Activated T-helper 1 cell treated with anti-CD3 and anti-CD28 coated beads, Interleukin-12 subunit alpha, Interleukin-12 subunit beta, Interleukin-2, Interleukin-4 antibody, amounts not matched to agents 30 ng/mL and 10 ng/mL and 1 ng/mL, durations not matched to agents 14 hours and 24 hours and 36 hours (primary cell): Measurements from ENCODE around the gene RBM19. TPM values are rescaled to one million over a fixed set of nuclear protein-coding genes. Genes with fewer than 3 reads are reported as not detected.

Experiments used
- DNase-seq: peaks from one replicate; pipeline ENCODE4 v3.0.0; 2021; ENCODE audit warnings: low spot score
- H3K27ac Mint-ChIP-seq: one replicate; pipeline ENCODE4 v1.8.0; 2021; ENCODE audit warnings: mild to moderate bottlenecking, mixed read lengths
- H3K27me3 Mint-ChIP-seq: one replicate; pipeline ENCODE4 v1.8.0; 2022; ENCODE audit warnings: mild to moderate bottlenecking, moderate library complexity, mixed read lengths; ENCODE audit not compliant: insufficient read depth
- H3K36me3 Mint-ChIP-seq: one replicate; pipeline ENCODE4 v1.8.0; 2021; ENCODE audit warnings: low read depth, mixed read lengths
- H3K4me1 Mint-ChIP-seq: one replicate; pipeline ENCODE4 v1.8.0; 2021; ENCODE audit warnings: low read depth, mixed read lengths
- H3K4me3 Mint-ChIP-seq: one replicate; pipeline ENCODE4 v1.8.0; 2021; ENCODE audit warnings: mild to moderate bottlenecking, moderate library complexity, mixed read lengths
- H3K9me3 Mint-ChIP-seq: one replicate; pipeline ENCODE4 v1.8.0; 2021; ENCODE audit warnings: mixed read lengths
- intact Hi-C: fragments of 100-400 bp; cut with micrococcal nuclease; formaldehyde crosslinking; loops from one replicate; pipeline ENCODE4 v1.15.1; 2024
- total RNA-seq: library from RNA; stranded (reverse); gene quantifications from 2 replicates; pipeline ENCODE4 v1.2.3, GENCODE V29; 2022

The RBM19 gene
- total RNA-seq, 1 donor from 2014 or later = 102 TPM

- H3K27me3 Mint-ChIP-seq = no peaks in the 10 kb centered on the region
- no peaks in the 10 kb centered on the region for H3K9me3 Mint-ChIP-seq
- intact Hi-C loops = no loop called here
- H3K4me1 Mint-ChIP-seq = no peaks in the 10 kb centered on the region
- H3K27ac Mint-ChIP-seq = no peak overlapping the region
- no peak for DNase-seq
- H3K36me3 Mint-ChIP-seq = peaks cover 12% of the 10 kb centered on the region
- no peak overlapping the region for H3K4me3 Mint-ChIP-seq
These were observed 69.3 kb downstream of the RBM19 start for GRCh38 chr12:113896841-113897240.

GRCh38 chr12:113896194-113896593 lies 69.9 kb downstream of the RBM19 start:
- Mint-ChIP-seq H3K27ac (no peak overlapping the region), H3K4me3 (no peak overlapping the region), H3K27me3 (no peaks in the 10 kb centered on the region), H3K4me1 (no peaks in the 10 kb centered on the region), H3K36me3 (peaks cover 14% of the 10 kb centered on the region), H3K9me3 (no peaks in the 10 kb centered on the region)
- intact Hi-C loops = no loop called here
- no peak for DNase-seq

- Mint-ChIP-seq H3K9me3 (no peaks in the 10 kb centered on the region), H3K27ac (no peak overlapping the region), H3K4me1 (no peaks in the 10 kb centered on the region), H3K4me3 (no peak overlapping the region), H3K36me3 (peaks cover 14% of the 10 kb centered on the region), H3K27me3 (no peaks in the 10 kb centered on the region)
- intact Hi-C loops = no loop called here
- DNase-seq = no peak
These were observed 70.9 kb downstream of the RBM19 start for GRCh38 chr12:113895176-113895575.

- intact Hi-C loops = no loop called here
- Mint-ChIP-seq H3K4me1 (no peaks in the 10 kb centered on the region), H3K36me3 (peaks cover 14% of the 10 kb centered on the region), H3K27ac (no peak overlapping the region), H3K4me3 (no peak overlapping the region), H3K27me3 (no peaks in the 10 kb centered on the region), H3K9me3 (no peaks in the 10 kb centered on the region)
- no peak for DNase-seq
These were observed 71.4 kb downstream of the RBM19 start for GRCh38 chr12:113894697-113895096.

- no peak for DNase-seq
- H3K36me3 Mint-ChIP-seq = peaks cover 17% of the 10 kb centered on the region
- no peaks in the 10 kb centered on the region for H3K4me1 Mint-ChIP-seq
- intact Hi-C loops = no loop called here
- H3K4me3 Mint-ChIP-seq = no peak overlapping the region
- no peak overlapping the region for H3K27ac Mint-ChIP-seq
- no peaks in the 10 kb centered on the region for H3K9me3 Mint-ChIP-seq
- H3K27me3 Mint-ChIP-seq = no peaks in the 10 kb centered on the region
These were observed 72.9 kb downstream of the RBM19 start for GRCh38 chr12:113893221-113893620.

- Mint-ChIP-seq H3K27ac (no peak overlapping the region), H3K4me3 (no peak overlapping the region), H3K9me3 (no peaks in the 10 kb centered on the region), H3K27me3 (no peaks in the 10 kb centered on the region), H3K36me3 (peaks cover 15% of the 10 kb centered on the region), H3K4me1 (no peaks in the 10 kb centered on the region)
- intact Hi-C loops = no loop called here
- no peak for DNase-seq
These were observed 73.6 kb downstream of the RBM19 start for GRCh38 chr12:113892556-113892955.

DNA sequence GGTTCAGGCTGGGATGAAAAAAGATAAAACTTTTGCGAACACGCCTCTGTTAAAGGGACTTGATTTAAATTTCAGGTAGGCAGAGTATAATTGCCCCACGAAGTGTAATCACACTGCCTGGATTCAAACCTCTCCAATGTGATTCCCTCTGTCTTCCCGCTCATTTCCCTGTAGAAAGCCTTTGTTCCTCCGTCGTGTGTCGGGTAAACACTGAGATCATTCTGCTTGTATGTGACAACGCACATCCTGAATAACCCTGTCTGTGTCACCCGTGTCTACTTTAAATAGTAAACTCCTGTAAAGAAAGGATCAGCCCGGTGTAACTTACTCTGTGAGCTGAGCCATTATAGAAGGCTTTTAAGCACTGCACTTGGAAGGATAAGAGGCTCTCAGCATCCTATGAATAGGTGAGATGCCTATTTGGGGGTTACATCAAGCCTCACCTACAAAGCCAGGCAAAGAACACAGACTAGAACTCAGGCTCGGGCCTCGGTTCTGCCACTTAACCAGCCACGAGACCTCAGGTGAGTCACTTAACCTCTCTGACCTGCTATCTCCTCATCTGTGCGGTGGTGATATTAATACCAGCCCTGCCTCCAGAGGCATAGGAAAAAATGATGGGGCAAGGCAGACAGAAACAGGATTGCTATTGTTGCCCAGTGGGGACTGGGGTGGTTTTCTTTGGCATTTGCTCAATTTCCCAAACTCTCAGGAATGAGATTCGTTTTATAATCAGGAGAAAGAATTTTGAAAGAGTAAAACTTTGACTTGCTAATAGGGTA lies 74.2 kb downstream of the RBM19 start:
- no peaks in the 10 kb centered on the region for H3K9me3 Mint-ChIP-seq
- intact Hi-C loops = no loop called here
- H3K4me3 Mint-ChIP-seq = no peak overlapping the region
- no peak for DNase-seq
- peaks cover 15% of the 10 kb centered on the region for H3K36me3 Mint-ChIP-seq
- no peaks in the 10 kb centered on the region for H3K4me1 Mint-ChIP-seq
- H3K27me3 Mint-ChIP-seq = no peaks in the 10 kb centered on the region
- no peak overlapping the region for H3K27ac Mint-ChIP-seq

DNA sequence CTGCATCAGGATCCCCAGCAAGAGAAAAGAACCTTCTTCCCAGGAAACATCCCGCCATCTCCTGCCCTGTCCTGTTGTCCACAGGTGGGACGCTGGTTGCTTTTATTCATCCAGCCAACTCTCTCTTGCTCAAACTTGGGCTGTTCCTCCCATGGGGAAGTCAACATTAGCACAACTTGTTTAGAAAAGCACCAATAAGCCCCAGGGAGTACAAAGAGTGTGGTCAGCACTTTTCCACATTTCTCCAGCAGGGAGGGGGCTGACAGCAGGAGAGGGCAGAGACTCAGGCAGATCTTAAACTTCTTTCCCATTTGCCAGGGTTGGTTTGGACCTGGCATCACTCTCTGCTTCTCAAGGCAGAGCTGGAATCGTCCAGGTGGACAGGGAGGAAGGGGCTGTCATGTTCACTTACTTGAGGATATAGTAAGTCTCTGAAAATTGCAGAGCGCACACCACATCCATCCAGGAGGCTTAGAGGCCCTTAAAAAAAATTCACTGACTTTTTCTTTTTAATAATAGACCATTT lies 74.9 kb downstream of the RBM19 start:
- H3K36me3 Mint-ChIP-seq = peaks cover 13% of the 10 kb centered on the region
- no peak overlapping the region for H3K27ac Mint-ChIP-seq
- H3K4me1 Mint-ChIP-seq = no peaks in the 10 kb centered on the region
- H3K4me3 Mint-ChIP-seq = no peak overlapping the region
- intact Hi-C loops = no loop called here
- no peak for DNase-seq
- no peaks in the 10 kb centered on the region for H3K9me3 Mint-ChIP-seq
- no peaks in the 10 kb centered on the region for H3K27me3 Mint-ChIP-seq

- Mint-ChIP-seq H3K9me3 (no peaks in the 10 kb centered on the region), H3K27me3 (no peaks in the 10 kb centered on the region), H3K36me3 (peaks cover 11% of the 10 kb centered on the region), H3K4me3 (no peak overlapping the region), H3K4me1 (no peaks in the 10 kb centered on the region), H3K27ac (no peak overlapping the region)
- DNase-seq = no peak
- intact Hi-C loops = no loop called here
These were observed 76.1 kb downstream of the RBM19 start for GRCh38 chr12:113889891-113890581.

DNA sequence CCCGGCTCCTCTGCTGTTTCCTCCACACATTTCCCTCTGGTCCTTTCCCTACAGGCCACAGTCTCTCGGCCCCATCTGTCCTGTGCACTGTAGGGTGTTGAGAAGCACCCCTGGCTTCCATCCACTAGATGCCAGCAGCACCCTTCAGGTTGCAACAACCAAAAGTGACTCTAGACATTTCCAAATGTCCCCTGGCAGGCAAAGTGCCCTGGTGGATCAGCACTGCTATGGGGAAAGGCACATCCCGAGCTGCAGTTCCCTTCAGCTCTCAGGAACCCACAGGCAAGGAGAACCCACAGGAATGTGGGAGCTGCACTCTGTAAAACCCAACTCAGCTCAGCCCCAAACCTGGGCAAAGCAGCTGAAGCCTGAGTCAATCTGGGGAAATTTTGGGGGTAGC lies 77.0 kb downstream of the RBM19 start:
- peaks cover 11% of the 10 kb centered on the region for H3K36me3 Mint-ChIP-seq
- H3K4me1 Mint-ChIP-seq = no peaks in the 10 kb centered on the region
- no peak overlapping the region for H3K4me3 Mint-ChIP-seq
- no peaks in the 10 kb centered on the region for H3K9me3 Mint-ChIP-seq
- H3K27ac Mint-ChIP-seq = no peak overlapping the region
- H3K27me3 Mint-ChIP-seq = no peaks in the 10 kb centered on the region
- no peak for DNase-seq
- intact Hi-C loops = no loop called here

DNA sequence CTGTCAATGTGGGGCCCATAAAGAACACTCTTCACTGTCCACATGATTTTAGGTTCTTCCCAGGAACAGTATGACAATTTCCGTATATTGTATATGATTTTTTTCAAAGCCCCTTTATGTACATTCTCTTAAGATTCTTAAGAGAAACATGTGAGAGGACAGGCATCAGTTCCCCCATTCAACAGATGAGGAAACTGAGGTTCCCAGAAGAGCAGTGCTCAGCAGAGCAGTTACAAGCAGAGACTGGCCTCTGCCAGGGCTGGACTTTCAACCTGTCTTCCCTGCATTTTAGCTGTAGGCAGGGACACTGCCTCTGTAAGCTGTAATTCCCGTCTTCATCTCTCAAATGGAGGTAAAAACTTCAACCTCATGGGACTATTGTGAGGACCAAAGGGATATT lies 77.7 kb downstream of the RBM19 start:
- H3K4me1 Mint-ChIP-seq = no peaks in the 10 kb centered on the region
- H3K36me3 Mint-ChIP-seq = peaks cover 8% of the 10 kb centered on the region
- H3K9me3 Mint-ChIP-seq = no peaks in the 10 kb centered on the region
- H3K27ac Mint-ChIP-seq = no peak overlapping the region
- no peak overlapping the region for H3K4me3 Mint-ChIP-seq
- H3K27me3 Mint-ChIP-seq = no peaks in the 10 kb centered on the region
- DNase-seq = no peak
- intact Hi-C loops = no loop called here

DNA sequence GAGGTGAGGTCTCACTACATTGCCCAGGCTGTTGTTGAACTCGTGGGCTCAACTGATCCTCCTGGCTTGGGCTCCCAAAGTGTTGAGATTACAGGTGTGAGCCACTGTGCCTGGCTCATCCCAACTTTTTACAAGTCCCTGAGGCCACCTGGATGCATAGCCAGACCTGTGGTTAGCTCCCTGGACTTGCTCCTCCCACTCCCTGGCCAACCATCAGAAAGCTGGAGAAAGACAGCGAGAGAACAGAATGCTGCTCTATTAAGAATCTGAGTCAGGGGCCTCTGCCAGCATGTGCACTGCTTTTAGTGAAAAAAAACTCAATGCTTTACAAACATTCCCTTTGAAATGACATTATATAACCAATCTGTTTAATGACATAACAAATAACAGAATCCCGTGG lies 78.2 kb downstream of the RBM19 start:
- no peaks in the 10 kb centered on the region for H3K9me3 Mint-ChIP-seq
- no peaks in the 10 kb centered on the region for H3K27me3 Mint-ChIP-seq
- intact Hi-C loops = no loop called here
- no peak overlapping the region for H3K27ac Mint-ChIP-seq
- peaks cover 8% of the 10 kb centered on the region for H3K36me3 Mint-ChIP-seq
- H3K4me3 Mint-ChIP-seq = no peak overlapping the region
- no peak for DNase-seq
- no peaks in the 10 kb centered on the region for H3K4me1 Mint-ChIP-seq

- H3K27ac Mint-ChIP-seq = no peak overlapping the region
- H3K4me3 Mint-ChIP-seq = no peak overlapping the region
- no peaks in the 10 kb centered on the region for H3K4me1 Mint-ChIP-seq
- H3K36me3 Mint-ChIP-seq = peaks cover 3% of the 10 kb centered on the region
- no peaks in the 10 kb centered on the region for H3K9me3 Mint-ChIP-seq
- no peak for DNase-seq
- intact Hi-C loops = no loop called here
- H3K27me3 Mint-ChIP-seq = no peaks in the 10 kb centered on the region
These were observed 79.4 kb downstream of the RBM19 start for GRCh38 chr12:113886721-113887120.
